Lower leg skin (tissue), 3 donors: ENCODE data around the gene ERGIC1.

Experiments
- CTCF ChIP-seq, 3 donors: fragments of 450-650 bp; IDR thresholded peaks; one replicate each; pipeline ENCODE4 v1.5.1; 2016; ENCODE audit warnings: antibody characterized with exemption in 3 of 3, mild to moderate bottlenecking in 3 of 3, moderate library complexity in 2 of 3
- POLR2A ChIP-seq, 2 donors: fragments of 450-650 bp; IDR thresholded peaks; one replicate each; pipeline ENCODE4 v1.6.1; 2016 to 2017; ENCODE audit warnings: antibody characterized with exemption in 2 of 2, mild to moderate bottlenecking in 1 of 2, moderate library complexity in 1 of 2

- TF ChIP-seq CTCF (IDR thresholded peaks at IDR 0.05) (no peak), POLR2A (IDR thresholded peaks at IDR 0.05) (no peak)
Measured at GRCh38 chr5:172909931-172910502, 76.0 kb downstream of the ERGIC1 start.
